Esophagus muscularis mucosa (tissue), 4 donors: ENCODE results near the gene CD151. TPM values are rescaled to one million over a fixed set of nuclear protein-coding genes. Genes with fewer than 3 reads are reported as not detected.

Experiments
- DNase-seq: peaks from one replicate; pipeline ENCODE4 v3.0.0-alpha.2; 2017; ENCODE audit errors: extremely low spot score
- H3K27ac ChIP-seq, 4 donors: fragments of 200-600 bp; sonication (generic); replicated peaks in 1 of 4; 1 replicate in 3 of 4; 2 replicates in 1 of 4; pipeline ENCODE4 v1.5.1; 2016 to 2019; ENCODE audit warnings: mild to moderate bottlenecking in 1 of 4
- H3K27me3 ChIP-seq, 4 donors: fragments of 200-600 bp; sonication (generic); one replicate each; pipeline versions ENCODE4 v1.5.1 to v1.6.0; 2016 to 2019
- H3K36me3 ChIP-seq, 4 donors: fragments of 200-600 bp; sonication (generic); one replicate each; pipeline ENCODE4 v1.5.1; 2016 to 2019
- H3K4me1 ChIP-seq, 4 donors: fragments of 200-600 bp; sonication (generic); one replicate each; pipeline ENCODE4 v1.5.1; 2016 to 2019
- H3K4me3 ChIP-seq, 4 donors: fragments of 200-600 bp; sonication (generic); 1 replicate in 2 of 4; 2 replicates in 2 of 4; pipeline ENCODE4 v1.5.1; 2016 to 2019; ENCODE audit warnings: mild to moderate bottlenecking in 4 of 4, moderate library complexity in 1 of 4
- H3K9me3 ChIP-seq, 4 donors: fragments of 200-600 bp; sonication (generic); 1 replicate in 3 of 4; 2 replicates in 1 of 4; pipeline ENCODE4 v1.5.1; 2016 to 2019
- CTCF ChIP-seq, 3 experiments: fragments of 200-600 bp in 2 of 3; fragments of 450-650 bp in 1 of 3; sonication (generic) in 2 of 3; IDR thresholded peaks; one replicate each; pipeline ENCODE4 v1.5.1; 2017 to 2019; ENCODE audit warnings: antibody characterized with exemption in 3 of 3, mild to moderate bottlenecking in 2 of 3, moderate library complexity in 1 of 3
- EP300 ChIP-seq: sonication (generic); formaldehyde crosslinking; IDR thresholded peaks from one replicate; pipeline ENCODE4 v1.6.1; 2017; ENCODE audit warnings: antibody characterized with exemption
- POLR2A ChIP-seq: fragments of 450-650 bp; IDR thresholded peaks from one replicate; pipeline ENCODE4 v1.6.1; 2017; ENCODE audit warnings: antibody characterized with exemption, moderate library complexity, mild to moderate bottlenecking, low read depth
- POLR2AphosphoS5 ChIP-seq, 2 donors: sonication (generic); formaldehyde crosslinking; IDR thresholded peaks; one replicate each; pipeline ENCODE4 v1.6.1; 2017; ENCODE audit warnings: antibody characterized with exemption in 2 of 2
- WGBS: methylation state at CpG from one replicate; pipeline ENCODE4 v1.1.5; 2018; 5-methylcytosine and 5-hydroxymethylcytosine counted together
- intact Hi-C: fragments of 100-400 bp; cut with DNase I; formaldehyde crosslinking; loops from one replicate; pipeline ENCODE4 v1.15.1; 2023
- total RNA-seq, 4 donors: library from RNA; depleted of rRNA; stranded (reverse); fragments of >200 nt; gene quantifications; one replicate each; pipeline versions ENCODE4 v1.1.0 to v1.2.1, GENCODE V29; 2016

Gene CD151
- total RNA-seq, 4 donors from 2014 or later, result 219 to 730 (median 352) TPM

- Histone ChIP-seq H3K27me3 (peaks cover 0 to 77% (median 62%) of the 10 kb centered on the region in 4 donors), H3K4me1 (peaks cover 68 to 71% (median 69%) of the 10 kb centered on the region in 4 donors), H3K27ac (peak overlapping the region in 1 of 4 donors; percentile 13), H3K36me3 (peaks cover 31 to 46% (median 45%) of the 10 kb centered on the region in 4 donors), H3K4me3 (peak overlapping the region in 2 of 4 donors; percentile 47 to 60), H3K9me3 (no peaks in the 10 kb centered on the region)
- intact Hi-C loops, result no loop called here
- WGBS, result 87% methylated on average over 8 of the region's 9 CpGs
- no peak for DNase-seq
- TF ChIP-seq CTCF (IDR thresholded peaks at IDR 0.05) (no peak), POLR2A (no peak), POLR2AphosphoS5 (IDR thresholded peaks at IDR 0.05) (no peak)
These were observed 6.5 kb upstream of the CD151 start for GRCh38 chr11:826227-826621.

- Histone ChIP-seq H3K4me3 (peak overlapping the region; percentile 46 to 60 (median 48)), H3K27ac (peak overlapping the region; percentile 11 to 68 (median 65)), H3K4me1 (peaks cover 66 to 71% (median 68%) of the 10 kb centered on the region in 4 donors), H3K9me3 (no peaks in the 10 kb centered on the region), H3K27me3 (peaks cover 0 to 83% (median 65%) of the 10 kb centered on the region in 4 donors), H3K36me3 (peaks cover 31 to 44% (median 40%) of the 10 kb centered on the region in 4 donors)
- no peak for TF ChIP-seq EP300
- no peak for TF ChIP-seq POLR2A
- no peak for TF ChIP-seq CTCF (IDR thresholded peaks at IDR 0.05)
- TF ChIP-seq POLR2AphosphoS5 (IDR thresholded peaks at IDR 0.05), result no peak
- 7% methylated on average over 15 of the region's 22 CpGs for WGBS
- intact Hi-C loops, result no loop called here
- DNase-seq, result no peak
These were observed 6.0 kb upstream of the CD151 start for GRCh38 chr11:826836-827145.

GRCh38 chr11:827146-827896, 5.4 kb upstream of the CD151 start:
- H3K9me3 ChIP-seq, result no peaks in the 10 kb centered on the region
- H3K27me3 ChIP-seq, result peaks cover 0 to 88% (median 65%) of the 10 kb centered on the region in 4 donors
- peaks cover 66 to 71% (median 68%) of the 10 kb centered on the region in 4 donors for H3K4me1 ChIP-seq

GRCh38 chr11:827897-828192, 4.9 kb upstream of the CD151 start, which contains the start of gene CRACR2B:
TSS of gene CRACR2B (plus strand) at chr11:827919. CDS start at chr11:828608, 689 bp downstream.
- H3K4me3 ChIP-seq, result peak within 1 kb of the TSS; percentile 47 to 60 (median 48)
- H3K4me1 ChIP-seq, result peaks cover 65 to 73% (median 68%) of the 10 kb centered on the region in 4 donors
- TF ChIP-seq POLR2A, result no peak
- no peak for TF ChIP-seq POLR2AphosphoS5 (IDR thresholded peaks at IDR 0.05)
- no peak for TF ChIP-seq CTCF (IDR thresholded peaks at IDR 0.05)
- no peak for TF ChIP-seq EP300
- intact Hi-C loops, result no loop called here
- no peak for DNase-seq
- peaks cover 27 to 34% (median 30%) of the 10 kb centered on the region in 4 donors for H3K36me3 ChIP-seq
- 82% methylated on average over 5 of the region's 5 CpGs for WGBS
- no peaks in the 10 kb centered on the region for H3K9me3 ChIP-seq
- peaks cover 0 to 90% (median 65%) of the 10 kb centered on the region in 4 donors for H3K27me3 ChIP-seq
- peak within 1 kb of the TSS; percentile 15 to 68 (median 65) for H3K27ac ChIP-seq

More at GRCh38 chr11:827146-827896, 5.4 kb upstream of the CD151 start:
- Histone ChIP-seq H3K4me3 (peak overlapping the region; percentile 46 to 60 (median 48)), H3K27ac (peak overlapping the region; percentile 11 to 68 (median 65)), H3K36me3 (peaks cover 31 to 39% (median 35%) of the 10 kb centered on the region in 4 donors)
- WGBS, result 27% methylated on average over 16 of the region's 66 CpGs
- TF ChIP-seq EP300 (no peak), CTCF (IDR thresholded peaks at IDR 0.05) (no peak), POLR2A (no peak), POLR2AphosphoS5 (IDR thresholded peaks at IDR 0.05) (no peak)
- DNase-seq, result no peak
- intact Hi-C loops, result no loop called here
